DND-41 (cell line): Measurements from ENCODE around the gene GGA2.

Source experiments
- ATAC-seq: fragments of 200-7000 bp; cut with Tn5 transposase; 3 replicates; pipeline ENCODE4 v1.9.1; 2021; ENCODE audit warnings: low read depth; ENCODE audit not compliant: insufficient read depth
- DNase-seq: peaks from one replicate; pipeline ENCODE4 v3.0.0-alpha.2; 2020
- H2AFZ ChIP-seq: 2 replicates; pipeline ENCODE4 v1.6.0; 2012; ENCODE audit warnings: low read depth, low read length
- H3K27ac ChIP-seq: 2 replicates; pipeline ENCODE4 v1.5.1; 2012; ENCODE audit warnings: low read length, inconsistent platforms
- H3K27me3 ChIP-seq: fragments of 200-600 bp; sonication (generic); 2 replicates; pipeline ENCODE4 v1.6.0; 2012; ENCODE audit warnings: low read length, mild to moderate bottlenecking, inconsistent platforms; ENCODE audit not compliant: insufficient read depth, poor library complexity
- H3K36me3 ChIP-seq: 2 replicates; pipeline ENCODE4 v1.5.1; 2012; ENCODE audit warnings: low read length, inconsistent platforms; ENCODE audit not compliant: insufficient read depth
- H3K4me1 ChIP-seq: 2 replicates; pipeline ENCODE4 v1.5.1; 2012; ENCODE audit warnings: mild to moderate bottlenecking, low read length; ENCODE audit not compliant: insufficient read depth
- H3K4me2 ChIP-seq: 2 replicates; pipeline ENCODE4 v1.6.0; 2012; ENCODE audit warnings: mild to moderate bottlenecking, moderate library complexity, low read length, inconsistent platforms; ENCODE audit not compliant: insufficient read depth
- H3K4me3 ChIP-seq, 2 experiments: fragments of 200-600 bp in 1 of 2; shearing (Covaris generic) in 1 of 2; 2 replicates each; pipeline ENCODE4 v1.5.1; 2012 to 2016; ENCODE audit warnings: inconsistent platforms in 2 of 2, low read length in 2 of 2, mild to moderate bottlenecking in 2 of 2, low read depth in 1 of 2, moderate library complexity in 1 of 2
- H3K79me2 ChIP-seq: 2 replicates; pipeline ENCODE4 v1.6.0; 2012; ENCODE audit warnings: low read length, inconsistent platforms; ENCODE audit not compliant: insufficient read depth
- H3K9ac ChIP-seq: 2 replicates; pipeline ENCODE4 v1.6.0; 2012; ENCODE audit warnings: low read depth, mild to moderate bottlenecking, inconsistent platforms, low read length, moderate library complexity
- H3K9me3 ChIP-seq: 2 replicates; pipeline ENCODE4 v1.5.1; 2012; ENCODE audit warnings: low read length, moderate library complexity, mild to moderate bottlenecking, inconsistent platforms; ENCODE audit not compliant: insufficient read depth, severe bottlenecking
- H4K20me1 ChIP-seq: 2 replicates; pipeline ENCODE4 v1.6.0; 2012; ENCODE audit warnings: low read length; ENCODE audit not compliant: insufficient read depth
- CTCF ChIP-seq: IDR thresholded peaks from 2 replicates; pipeline ENCODE4 v1.5.1; 2012; ENCODE audit warnings: borderline replicate concordance, low read length, moderate library complexity, mild to moderate bottlenecking; ENCODE audit not compliant: poor library complexity, severe bottlenecking; ENCODE audit errors: extremely low read depth
- EZH2 ChIP-seq: IDR thresholded peaks from 3 replicates; pipeline ENCODE4 v1.6.1; 2012; ENCODE audit warnings: borderline replicate concordance, low read depth, mild to moderate bottlenecking, moderate library complexity, low read length, inconsistent platforms; ENCODE audit not compliant: severe bottlenecking

The GGA2 gene

DNA sequence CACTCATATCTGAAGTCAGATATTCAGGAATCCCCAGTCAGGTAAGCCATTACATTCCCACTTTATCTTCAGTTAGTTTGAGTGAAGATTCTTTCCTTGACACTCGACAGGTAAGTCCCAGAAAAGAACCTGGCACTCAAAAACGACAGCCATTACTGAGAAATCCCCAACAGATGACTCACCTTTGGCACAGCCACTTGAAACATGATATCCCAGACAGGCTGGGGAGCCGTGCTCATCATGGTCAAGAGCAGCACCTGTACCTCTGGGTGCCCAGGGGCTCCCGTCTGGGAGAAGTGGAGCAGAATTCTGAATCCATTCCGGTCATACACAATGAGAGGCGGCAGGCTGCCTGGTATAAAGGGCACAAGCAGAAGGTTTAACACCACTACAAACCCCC lies 40.5 kb downstream of the GGA2 start:
- TF ChIP-seq CTCF (no peak), EZH2 (no peak)
- no peaks in the 10 kb centered on the region for H3K36me3 ChIP-seq
- H2AFZ ChIP-seq, result no peak overlapping the region
- DNase-seq (no peak), ATAC-seq (no peak)
- H3K9me3 ChIP-seq, result no peaks in the 10 kb centered on the region
- no peak overlapping the region for H3K9ac ChIP-seq
- H3K79me2 ChIP-seq, result no peaks in the 10 kb centered on the region
- no peaks in the 10 kb centered on the region for H3K27me3 ChIP-seq
- no peaks in the 10 kb centered on the region for H3K4me1 ChIP-seq
- no peaks in the 10 kb centered on the region for H4K20me1 ChIP-seq
- no peak overlapping the region for H3K27ac ChIP-seq
- no peak overlapping the region for H3K4me2 ChIP-seq
- no peak overlapping the region for H3K4me3 ChIP-seq

- Histone ChIP-seq H3K4me3 (no peak overlapping the region), H3K79me2 (no peaks in the 10 kb centered on the region), H3K36me3 (no peaks in the 10 kb centered on the region), H4K20me1 (no peaks in the 10 kb centered on the region), H3K4me2 (no peak overlapping the region), H3K4me1 (no peaks in the 10 kb centered on the region), H3K27ac (no peak overlapping the region), H3K9me3 (no peaks in the 10 kb centered on the region), H3K27me3 (no peaks in the 10 kb centered on the region), H2AFZ (no peak overlapping the region), H3K9ac (no peak overlapping the region)
- DNase-seq (no peak), ATAC-seq (no peak)
- no peak for TF ChIP-seq CTCF
- no peak for TF ChIP-seq EZH2
Measured at GRCh38 chr16:23466162-23466885, 44.0 kb downstream of the GGA2 start.

GRCh38 chr16:23465179-23465578 lies 45.1 kb downstream of the GGA2 start:
- Histone ChIP-seq H3K4me1 (no peaks in the 10 kb centered on the region), H4K20me1 (no peaks in the 10 kb centered on the region), H3K9me3 (no peaks in the 10 kb centered on the region), H3K27me3 (no peaks in the 10 kb centered on the region), H3K4me3 (no peak overlapping the region), H3K79me2 (no peaks in the 10 kb centered on the region), H3K4me2 (no peak overlapping the region), H3K27ac (no peak overlapping the region), H2AFZ (no peak overlapping the region), H3K9ac (no peak overlapping the region), H3K36me3 (no peaks in the 10 kb centered on the region)
- no peak for TF ChIP-seq EZH2
- TF ChIP-seq CTCF, result no peak
- ATAC-seq (no peak), DNase-seq (no peak)
